Measurements from ENCODE around the gene TXLNG.

The TXLNG gene

GRCh38 chrX:16868920-16869319, 82.7 kb downstream of the TXLNG start:
- no peaks in the 10 kb centered on the region for H3K9me3 ChIP-seq (ENCODE audit: control insufficient read depth, insufficient read depth, low read depth, low read length)
- peak overlapping the region; percentile 100 for H3K27ac ChIP-seq (ENCODE audit: extremely low read depth, low read depth, low read length)
- H3K4me1 ChIP-seq (ENCODE audit: control insufficient read depth, insufficient read depth, low read length): peaks cover 8% of the 10 kb centered on the region
- CTCF ChIA-PET: interaction anchor here (1.3 kb wide), 1 partner anchor 16 kb away, joined by 3 read pairs; no protein-coding TSS in a partner anchor
- POLR2A ChIA-PET: interaction anchor here (1.2 kb wide), 1 partner anchor 82 kb away, joined by 4 read pairs; no protein-coding TSS in a partner anchor
- TF ChIP-seq, protein P1, sequence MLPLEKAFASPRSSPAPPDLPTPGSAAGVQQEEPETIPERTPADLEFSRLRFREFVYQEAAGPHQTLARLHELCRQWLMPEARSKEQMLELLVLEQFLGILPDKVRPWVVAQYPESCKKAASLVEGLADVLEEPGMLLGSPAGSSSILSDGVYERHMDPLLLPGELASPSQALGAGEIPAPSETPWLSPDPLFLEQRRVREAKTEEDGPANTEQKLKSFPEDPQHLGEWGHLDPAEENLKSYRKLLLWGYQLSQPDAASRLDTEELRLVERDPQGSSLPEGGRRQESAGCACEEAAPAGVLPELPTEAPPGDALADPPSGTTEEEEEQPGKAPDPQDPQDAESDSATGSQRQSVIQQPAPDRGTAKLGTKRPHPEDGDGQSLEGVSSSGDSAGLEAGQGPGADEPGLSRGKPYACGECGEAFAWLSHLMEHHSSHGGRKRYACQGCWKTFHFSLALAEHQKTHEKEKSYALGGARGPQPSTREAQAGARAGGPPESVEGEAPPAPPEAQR (tag by site-specific recombination; IDR thresholded peaks at IDR 0.05): no peak
- TF ChIP-seq REPIN1 (tag by site-specific recombination; IDR thresholded peaks at IDR 0.05; ENCODE audit: low read depth): no peak
- no peak for TF ChIP-seq ZNF121 (tag by site-specific recombination; IDR thresholded peaks at IDR 0.05)
- no peak for TF ChIP-seq ZNF626 (tag by site-specific recombination; IDR thresholded peaks at IDR 0.05)
- no peak for TF ChIP-seq ZNF560 (tag by site-specific recombination; IDR thresholded peaks at IDR 0.05; ENCODE audit: borderline replicate concordance)
- no peak for TF ChIP-seq ZNF76 (tag by site-specific recombination; IDR thresholded peaks at IDR 0.05; ENCODE audit: borderline replicate concordance, low read depth)
- no peak for TF ChIP-seq INSM2 (tag by site-specific recombination; IDR thresholded peaks at IDR 0.05)
- no peak for TF ChIP-seq BCL11A (tag by site-specific recombination; IDR thresholded peaks at IDR 0.05; ENCODE audit: low read depth)
- TF ChIP-seq SETDB1 (IDR thresholded peaks at IDR 0.05; ENCODE audit: insufficient read length, low read length): no peak
- TF ChIP-seq ZNF544 (tag by site-specific recombination; IDR thresholded peaks at IDR 0.05): no peak
- TF ChIP-seq KLF10 (tag by site-specific recombination; IDR thresholded peaks at IDR 0.05): no peak
- TF ChIP-seq, protein P2, sequence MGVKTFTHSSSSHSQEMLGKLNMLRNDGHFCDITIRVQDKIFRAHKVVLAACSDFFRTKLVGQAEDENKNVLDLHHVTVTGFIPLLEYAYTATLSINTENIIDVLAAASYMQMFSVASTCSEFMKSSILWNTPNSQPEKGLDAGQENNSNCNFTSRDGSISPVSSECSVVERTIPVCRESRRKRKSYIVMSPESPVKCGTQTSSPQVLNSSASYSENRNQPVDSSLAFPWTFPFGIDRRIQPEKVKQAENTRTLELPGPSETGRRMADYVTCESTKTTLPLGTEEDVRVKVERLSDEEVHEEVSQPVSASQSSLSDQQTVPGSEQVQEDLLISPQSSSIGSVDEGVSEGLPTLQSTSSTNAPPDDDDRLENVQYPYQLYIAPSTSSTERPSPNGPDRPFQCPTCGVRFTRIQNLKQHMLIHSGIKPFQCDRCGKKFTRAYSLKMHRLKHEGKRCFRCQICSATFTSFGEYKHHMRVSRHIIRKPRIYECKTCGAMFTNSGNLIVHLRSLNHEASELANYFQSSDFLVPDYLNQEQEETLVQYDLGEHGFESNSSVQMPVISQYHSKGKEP (tag by site-specific recombination; IDR thresholded peaks at IDR 0.05): no peak
- H3K36me3 ChIP-seq (ENCODE audit: control insufficient read depth in 2 of 2, insufficient read depth in 1 of 2, low read length in 2 of 2): peaks cover 42 to 48% of the 10 kb centered on the region in 2 experiments
- H3K4me3 ChIP-seq (ENCODE audit: low read depth, low read length): peak overlapping the region; percentile 98

GRCh38 chrX:16869393-16870094, 83.3 kb downstream of the TXLNG start:
- peak overlapping the region; percentile 100 for H3K27ac ChIP-seq (ENCODE audit: extremely low read depth, low read depth, low read length)
- peaks cover 37 to 42% of the 10 kb centered on the region in 2 experiments for H3K36me3 ChIP-seq (ENCODE audit: control insufficient read depth in 2 of 2, insufficient read depth in 1 of 2, low read length in 2 of 2)
- H3K4me3 ChIP-seq (ENCODE audit: low read depth, low read length): peak overlapping the region; percentile 98
- no peaks in the 10 kb centered on the region for H3K9me3 ChIP-seq (ENCODE audit: control insufficient read depth, insufficient read depth, low read depth, low read length)
- H3K4me1 ChIP-seq (ENCODE audit: control insufficient read depth, insufficient read depth, low read length): peaks cover 8% of the 10 kb centered on the region
- POLR2A ChIA-PET: interaction anchor here (0.5 to 2.0 kb wide), 5 partner anchors 12 to 177 kb away, joined by 3 to 5 read pairs (median 4); no protein-coding TSS in a partner anchor
- CTCF ChIA-PET: interaction anchor here (0.7 to 1.3 kb wide), 2 partner anchors 15 to 803 kb away, joined by 3 to 4 read pairs; no protein-coding TSS in a partner anchor
- TF ChIP-seq ZNF843 (tag by site-specific recombination; IDR thresholded peaks at IDR 0.05) (0 out of 2 replicates have a peak, but pooled peaks have one; percentile 16), BCL11B (tag by site-specific recombination; IDR thresholded peaks at IDR 0.05; ENCODE audit: low read depth) (no peak), ZBTB6 (tag by site-specific recombination; IDR thresholded peaks at IDR 0.05) (no peak), ZNF280D (tag by site-specific recombination; IDR thresholded peaks at IDR 0.05) (no peak), ZNF777 (tag by site-specific recombination; IDR thresholded peaks at IDR 0.05; ENCODE audit: borderline replicate concordance) (no peak), ZIC2 (tag by site-specific recombination; IDR thresholded peaks at IDR 0.05) (0 out of 2 replicates have a peak, but pooled peaks have one; percentile 9), ZNF785 (tag by site-specific recombination; IDR thresholded peaks at IDR 0.05) (no peak), ZNF639 (tag by site-specific recombination; IDR thresholded peaks at IDR 0.05) (no peak), ZEB2 (tag by site-specific recombination; IDR thresholded peaks at IDR 0.05) (peak; percentile 12; the same call in 1 of the 2 replicates), ZNF202 (tag by site-specific recombination; IDR thresholded peaks at IDR 0.05; ENCODE audit: borderline replicate concordance) (no peak)
- TF ChIP-seq, protein P3, sequence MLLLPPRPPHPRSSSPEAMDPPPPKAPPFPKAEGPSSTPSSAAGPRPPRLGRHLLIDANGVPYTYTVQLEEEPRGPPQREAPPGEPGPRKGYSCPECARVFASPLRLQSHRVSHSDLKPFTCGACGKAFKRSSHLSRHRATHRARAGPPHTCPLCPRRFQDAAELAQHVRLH (tag by site-specific recombination; IDR thresholded peaks at IDR 0.05): 0 out of 2 replicates have a peak, but pooled peaks have one; percentile 18
